H1 (cell line): Measurements from ENCODE around the gene UROS. TPM values are rescaled to one million over a fixed set of nuclear protein-coding genes. Genes with fewer than 3 reads are reported as not detected.

Source experiments
- CHD2 ChIP-seq: IDR thresholded peaks from 2 replicates; pipeline ENCODE4 v1.6.1; 2012; ENCODE audit warnings: low read length, improper control_type of control experiment
- GTF2F1 ChIP-seq: IDR thresholded peaks from 2 replicates; pipeline ENCODE4 v1.6.1; 2012; ENCODE audit warnings: low read depth, low read length, improper control_type of control experiment, borderline replicate concordance
- HDAC2 ChIP-seq, 2 experiments: fragments of 300-600 bp in 1 of 2; sonication (generic) in 1 of 2; IDR thresholded peaks; 2 replicates each; pipeline ENCODE4 v1.6.1; 2011 to 2012; ENCODE audit warnings: low read depth in 2 of 2, low read length in 2 of 2, mild to moderate bottlenecking in 2 of 2, moderate library complexity in 2 of 2, borderline replicate concordance in 1 of 2, inconsistent platforms in 1 of 2
- JUND ChIP-seq: IDR thresholded peaks from 2 replicates; pipeline ENCODE4 v1.6.1; 2011; ENCODE audit warnings: mild to moderate bottlenecking, improper control_type of control experiment, low read length
- MAFK ChIP-seq: IDR thresholded peaks from 2 replicates; pipeline ENCODE4 v1.6.1; 2012; ENCODE audit warnings: low read depth, mild to moderate bottlenecking, improper control_type of control experiment, low read length
- POLR2AphosphoS5 ChIP-seq: IDR thresholded peaks from 2 replicates; pipeline ENCODE4 v1.6.1; 2011; ENCODE audit warnings: low read depth, low read length
- RFX5 ChIP-seq: IDR thresholded peaks from 2 replicates; pipeline ENCODE4 v1.6.1; 2011; ENCODE audit warnings: low read depth, low read length, improper control_type of control experiment, borderline replicate concordance
- TCF12 ChIP-seq: IDR thresholded peaks from 2 replicates; pipeline ENCODE4 v1.6.1; 2011; ENCODE audit warnings: low read depth, mild to moderate bottlenecking, low read length
- TEAD4 ChIP-seq: IDR thresholded peaks from 2 replicates; pipeline ENCODE4 v1.6.1; 2012; ENCODE audit warnings: low read depth, low read length, inconsistent platforms, mixed read lengths
- polyA plus RNA-seq, 7 experiments: library from polyadenylated mRNA; depleted of rRNA in 3 of 7; stranded (reverse) in 5 of 7; unstranded in 2 of 7; fragments of >200 nt in 5 of 7; fragments of 200-250 nt in 2 of 7; gene quantifications; 1 replicate in 5 of 7; 2 replicates in 1 of 7; 4 replicates in 1 of 7; pipeline versions ENCODE4 v1.2.1 to v1.2.3, GENCODE V29; 2011 to 2013; ENCODE audit warnings: missing spikeins in 2 of 7, mixed read lengths in 2 of 7
- total RNA-seq: library from RNA; stranded (reverse); fragmentation: NEBNext Ultra II Directional; extraction: Animal tissue kit (Norgen Biotek cat#: 25700); gene quantifications from 2 replicates; pipeline ENCODE4 v1.2.1, GENCODE V29; 2021
- TF ChIP-seq, protein P1 (sequence below): IDR thresholded peaks from 2 replicates; pipeline ENCODE4 v1.6.1; 2012; ENCODE audit warnings: low read length, inconsistent platforms

Gene UROS
- total and polyA plus RNA-seq, 2 of the 8 experiments (the other 6 are each of a cell fraction or from before 2014, with no cell fraction given) = 45.6 to 58.0 TPM

DNA sequence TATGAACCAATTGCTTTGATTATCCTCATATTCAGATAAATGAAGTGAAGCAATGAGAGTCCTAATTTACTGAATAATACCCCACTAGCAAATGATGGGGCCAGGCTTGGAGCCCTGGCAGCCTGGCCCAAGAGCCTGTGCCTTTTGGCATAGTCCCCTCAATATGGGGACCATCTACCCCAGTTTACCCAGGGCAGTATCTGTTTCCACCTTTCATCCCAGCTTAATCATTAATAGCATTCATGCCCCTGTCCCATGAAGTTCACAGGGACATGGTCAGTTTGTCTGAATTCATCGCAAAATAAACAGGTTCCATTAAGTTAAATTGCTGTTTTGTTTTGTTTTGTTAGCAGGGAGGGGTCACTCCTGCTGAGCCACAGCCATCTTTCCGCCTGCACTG is 25.8 kb upstream of the UROS start (continued):
- no peak for TF ChIP-seq CHD2
- no peak for TF ChIP-seq HDAC2 (IDR thresholded peaks at IDR 0.05; ENCODE audit: borderline replicate concordance in 1 of 2, low read depth in 2 of 2, low read length in 2 of 2)
- TF ChIP-seq TEAD4 = no peak
- no peak for TF ChIP-seq TCF12
- TF ChIP-seq, protein P1, sequence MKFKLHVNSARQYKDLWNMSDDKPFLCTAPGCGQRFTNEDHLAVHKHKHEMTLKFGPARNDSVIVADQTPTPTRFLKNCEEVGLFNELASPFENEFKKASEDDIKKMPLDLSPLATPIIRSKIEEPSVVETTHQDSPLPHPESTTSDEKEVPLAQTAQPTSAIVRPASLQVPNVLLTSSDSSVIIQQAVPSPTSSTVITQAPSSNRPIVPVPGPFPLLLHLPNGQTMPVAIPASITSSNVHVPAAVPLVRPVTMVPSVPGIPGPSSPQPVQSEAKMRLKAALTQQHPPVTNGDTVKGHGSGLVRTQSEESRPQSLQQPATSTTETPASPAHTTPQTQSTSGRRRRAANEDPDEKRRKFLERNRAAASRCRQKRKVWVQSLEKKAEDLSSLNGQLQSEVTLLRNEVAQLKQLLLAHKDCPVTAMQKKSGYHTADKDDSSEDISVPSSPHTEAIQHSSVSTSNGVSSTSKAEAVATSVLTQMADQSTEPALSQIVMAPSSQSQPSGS = no peak
- no peak for TF ChIP-seq JUND
- no peak for TF ChIP-seq GTF2F1
- TF ChIP-seq MAFK = no peak
- TF ChIP-seq POLR2AphosphoS5 = no peak
- TF ChIP-seq RFX5 = no peak
